Measurements from ENCODE around the gene AMHR2. TPM values are rescaled to one million over a fixed set of nuclear protein-coding genes. Genes with fewer than 3 reads are reported as not detected.
"Not testable (repeated sequence)": the region's sequence is repeated elsewhere in the genome, so short reads cannot be mapped to it uniquely, and the experiment has no call there.

Gene AMHR2
- 0.52 and 1.6 TPM in 2 replicates for total RNA-seq (2014; rRNA removed; shearing (Covaris generic))

- no peaks in the 10 kb centered on the region for H3K36me3 ChIP-seq (replicated peaks; ENCODE audit: control insufficient read depth, insufficient read depth, low read length)
- peak; percentile 54 for DNase-seq
- H3K27me3 ChIP-seq (ENCODE audit: control insufficient read depth, insufficient read depth, low read length): no peaks in the 10 kb centered on the region
- H3K4me3 ChIP-seq (ENCODE audit: insufficient read depth, low read depth, low read length): no peak within 1 kb of the TSS
Measured at GRCh38 chr12:53423597-53423996, at the start of gene AMHR2. TSS of gene AMHR2 (plus strand) at chr12:53423855. CDS start at chr12:53423935, 80 bp downstream.

- not testable (repeated sequence) for H3K27me3 ChIP-seq (ENCODE audit: control insufficient read depth, insufficient read depth, low read length); H3K4me3 ChIP-seq (ENCODE audit: insufficient read depth, low read depth, low read length); H3K36me3 ChIP-seq (replicated peaks; ENCODE audit: control insufficient read depth, insufficient read depth, low read length); DNase-seq
Measured at GRCh38 chr12:53374277-53374676, 49.4 kb upstream of the AMHR2 start.

- DNase-seq: no peak
- H3K36me3 ChIP-seq (replicated peaks; ENCODE audit: control insufficient read depth, insufficient read depth, low read length): peaks cover 2% of the 10 kb centered on the region; the same call in 1 of the 2 replicates
- no peak overlapping the region for H3K4me3 ChIP-seq (ENCODE audit: insufficient read depth, low read depth, low read length)
- H3K27me3 ChIP-seq (ENCODE audit: control insufficient read depth, insufficient read depth, low read length): no peaks in the 10 kb centered on the region
Measured at GRCh38 chr12:53376747-53377146, 46.9 kb upstream of the AMHR2 start.

DNA sequence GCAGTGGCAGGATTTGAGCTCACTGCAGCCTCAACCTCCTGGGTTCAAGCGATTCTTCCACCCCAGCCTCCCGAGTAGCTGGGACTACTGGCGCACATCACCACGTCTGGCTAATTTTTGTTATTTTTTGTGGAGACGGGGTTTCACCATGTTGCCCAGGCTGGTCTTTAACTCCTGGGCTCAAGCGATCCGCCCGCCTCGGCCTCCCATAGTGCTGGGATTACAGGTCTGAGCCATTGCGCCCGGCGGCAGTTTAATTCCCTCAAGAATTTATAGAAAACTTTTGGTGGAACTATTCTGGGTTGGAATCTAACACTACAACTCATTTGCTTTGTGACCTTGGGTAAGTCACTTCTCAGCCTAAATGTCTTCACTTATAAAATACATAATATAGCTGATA lies 45.4 kb upstream of the AMHR2 start:
- Histone ChIP-seq H3K36me3 (replicated peaks; ENCODE audit: control insufficient read depth, insufficient read depth, low read length) (peaks cover 14% of the 10 kb centered on the region), H3K4me3 (ENCODE audit: insufficient read depth, low read depth, low read length) (no peak overlapping the region), H3K27me3 (ENCODE audit: control insufficient read depth, insufficient read depth, low read length) (no peaks in the 10 kb centered on the region)
- DNase-seq: no peak

GRCh38 chr12:53378724-53379388 lies 44.8 kb upstream of the AMHR2 start:
- H3K4me3 ChIP-seq (ENCODE audit: insufficient read depth, low read depth, low read length): peak overlapping the region; percentile 70
- H3K36me3 ChIP-seq (replicated peaks; ENCODE audit: control insufficient read depth, insufficient read depth, low read length): peaks cover 19% of the 10 kb centered on the region
- no peaks in the 10 kb centered on the region for H3K27me3 ChIP-seq (ENCODE audit: control insufficient read depth, insufficient read depth, low read length)
- DNase-seq: no peak

GRCh38 chr12:53379389-53380103 lies 44.1 kb upstream of the AMHR2 start:
- H3K36me3 ChIP-seq (replicated peaks; ENCODE audit: control insufficient read depth, insufficient read depth, low read length): peaks cover 20% of the 10 kb centered on the region
- peak; percentile 95 for DNase-seq
- H3K4me3 ChIP-seq (ENCODE audit: insufficient read depth, low read depth, low read length): peak overlapping the region; percentile 70
- no peaks in the 10 kb centered on the region for H3K27me3 ChIP-seq (ENCODE audit: control insufficient read depth, insufficient read depth, low read length)

DNA sequence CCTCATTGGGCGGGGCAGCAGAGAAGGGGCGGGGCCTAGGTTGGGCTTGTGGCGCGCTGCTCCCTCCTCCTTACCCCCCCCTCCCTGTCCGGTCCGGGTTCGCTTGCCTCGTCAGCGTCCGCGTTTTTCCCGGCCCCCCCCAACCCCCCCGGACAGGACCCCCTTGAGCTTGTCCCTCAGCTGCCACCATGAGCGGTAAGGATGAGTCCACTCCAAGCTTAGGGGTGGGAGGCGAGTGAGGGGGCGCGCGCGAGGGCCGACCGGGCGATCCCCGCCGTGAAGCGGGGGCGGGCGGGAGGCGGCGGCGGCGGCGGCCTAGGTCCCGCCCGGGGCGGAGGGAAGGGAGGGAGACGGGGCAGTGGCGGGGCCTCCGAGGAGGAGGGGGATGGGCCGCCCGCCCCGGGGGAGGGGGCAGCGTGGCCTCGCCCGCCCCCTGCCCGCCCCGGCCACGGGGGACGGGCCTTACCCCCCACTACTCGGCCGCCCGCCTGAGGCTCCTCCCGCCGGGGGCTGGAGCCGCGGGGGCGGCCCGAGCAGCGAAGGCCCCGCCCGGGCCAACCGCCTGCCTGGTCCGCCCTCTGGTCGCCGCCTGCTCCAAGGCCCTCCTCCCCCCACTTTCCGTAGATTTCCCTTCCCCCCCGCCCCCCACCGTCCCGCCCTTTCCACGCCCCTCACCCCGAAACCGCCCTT lies 43.4 kb upstream of the AMHR2 start, which contains the start of gene SP1:
TSS of gene SP1 (plus strand) at position 73 of the 690 bp plus-strand sequence. CDS start at position 189, 116 bp downstream.
- peak within 1 kb of the TSS; percentile 70 for H3K4me3 ChIP-seq (ENCODE audit: insufficient read depth, low read depth, low read length)
- peak; percentile 96 for DNase-seq
- H3K27me3 ChIP-seq (ENCODE audit: control insufficient read depth, insufficient read depth, low read length): no peaks in the 10 kb centered on the region

GRCh38 chr12:53380794-53381730 lies 42.6 kb upstream of the AMHR2 start:
- Histone ChIP-seq H3K4me3 (ENCODE audit: insufficient read depth, low read depth, low read length) (peak overlapping the region; percentile 44), H3K27me3 (ENCODE audit: control insufficient read depth, insufficient read depth, low read length) (no peaks in the 10 kb centered on the region), H3K36me3 (replicated peaks; ENCODE audit: control insufficient read depth, insufficient read depth, low read length) (peaks cover 21% of the 10 kb centered on the region)
- no peak for DNase-seq

More for the DNA sequence above, 43.4 kb upstream of the AMHR2 start, which contains the start of gene SP1:
- H3K36me3 ChIP-seq (replicated peaks; ENCODE audit: control insufficient read depth, insufficient read depth, low read length): peaks cover 21% of the 10 kb centered on the region

GRCh38 chr12:53381731-53382630 lies 41.7 kb upstream of the AMHR2 start:
- H3K4me3 ChIP-seq (ENCODE audit: insufficient read depth, low read depth, low read length): no peak overlapping the region

DNA sequence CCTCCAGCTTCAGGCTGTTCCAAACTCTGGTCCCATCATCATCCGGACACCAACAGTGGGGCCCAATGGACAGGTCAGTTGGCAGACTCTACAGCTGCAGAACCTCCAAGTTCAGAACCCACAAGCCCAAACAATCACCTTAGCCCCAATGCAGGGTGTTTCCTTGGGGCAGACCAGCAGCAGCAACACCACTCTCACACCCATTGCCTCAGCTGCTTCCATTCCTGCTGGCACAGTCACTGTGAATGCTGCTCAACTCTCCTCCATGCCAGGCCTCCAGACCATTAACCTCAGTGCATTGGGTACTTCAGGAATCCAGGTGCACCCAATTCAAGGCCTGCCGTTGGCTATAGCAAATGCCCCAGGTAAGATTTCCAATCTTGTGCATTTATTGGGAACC lies 40.4 kb upstream of the AMHR2 start:
- DNase-seq: no peak
- Histone ChIP-seq H3K36me3 (replicated peaks; ENCODE audit: control insufficient read depth, insufficient read depth, low read length) (peaks cover 21% of the 10 kb centered on the region), H3K4me3 (ENCODE audit: insufficient read depth, low read depth, low read length) (no peak overlapping the region), H3K27me3 (ENCODE audit: control insufficient read depth, insufficient read depth, low read length) (no peaks in the 10 kb centered on the region)

More at GRCh38 chr12:53381731-53382630, 41.7 kb upstream of the AMHR2 start:
- Histone ChIP-seq H3K36me3 (replicated peaks; ENCODE audit: control insufficient read depth, insufficient read depth, low read length) (peaks cover 21% of the 10 kb centered on the region), H3K27me3 (ENCODE audit: control insufficient read depth, insufficient read depth, low read length) (no peaks in the 10 kb centered on the region)
- peak; percentile 56 for DNase-seq

DNA sequence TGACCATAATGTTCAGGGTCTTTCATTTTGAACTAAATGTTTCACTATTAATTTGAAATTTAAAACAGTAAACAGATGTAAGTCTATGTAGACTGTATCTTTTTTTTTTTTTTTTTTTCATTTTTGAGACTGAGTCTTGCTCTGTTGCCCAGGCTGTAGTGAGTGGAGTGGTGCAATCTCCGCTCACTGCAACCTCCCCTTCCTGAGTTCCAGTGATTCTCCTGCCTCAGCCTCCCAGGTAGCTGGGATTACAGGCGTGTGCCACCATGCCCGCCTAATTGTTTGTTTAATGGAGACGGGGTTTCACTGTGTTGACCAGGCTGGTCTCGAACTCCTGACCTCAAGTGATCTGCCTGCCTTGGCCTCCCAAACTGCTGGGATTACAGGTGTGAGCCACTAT lies 37.3 kb upstream of the AMHR2 start:
- H3K4me3 ChIP-seq (ENCODE audit: insufficient read depth, low read depth, low read length); H3K27me3 ChIP-seq (ENCODE audit: control insufficient read depth, insufficient read depth, low read length); DNase-seq: not testable (repeated sequence)
- H3K36me3 ChIP-seq (replicated peaks; ENCODE audit: control insufficient read depth, insufficient read depth, low read length): peaks cover 21% of the 10 kb centered on the region

DNA sequence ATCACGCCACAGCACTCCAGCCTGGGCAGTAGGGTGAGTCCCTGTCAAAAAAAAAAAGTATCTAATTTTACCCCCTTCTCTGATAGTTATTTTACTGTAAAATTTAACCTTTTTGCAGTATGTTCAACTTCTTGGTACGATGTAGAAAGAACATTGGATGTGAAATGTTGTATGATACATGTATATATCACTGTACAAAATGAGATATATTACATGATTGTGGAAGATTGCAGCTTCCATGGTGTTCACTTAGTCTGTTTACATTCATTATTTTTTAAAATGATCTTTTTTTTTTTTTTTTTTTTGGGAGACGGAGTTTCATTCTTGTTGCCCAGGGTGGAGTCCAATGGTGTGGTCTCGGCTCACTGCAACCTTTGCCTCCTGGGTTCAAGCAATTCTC lies 34.7 kb upstream of the AMHR2 start:
- H3K4me3 ChIP-seq (ENCODE audit: insufficient read depth, low read depth, low read length): no peak overlapping the region
- no peaks in the 10 kb centered on the region for H3K27me3 ChIP-seq (ENCODE audit: control insufficient read depth, insufficient read depth, low read length)
- peaks cover 1% of the 10 kb centered on the region for H3K36me3 ChIP-seq (replicated peaks; ENCODE audit: control insufficient read depth, insufficient read depth, low read length)
- DNase-seq: no peak

GRCh38 chr12:53389702-53390101 lies 34.0 kb upstream of the AMHR2 start:
- no peak for DNase-seq
- H3K27me3 ChIP-seq (ENCODE audit: control insufficient read depth, insufficient read depth, low read length): no peaks in the 10 kb centered on the region
- H3K36me3 ChIP-seq (replicated peaks; ENCODE audit: control insufficient read depth, insufficient read depth, low read length): no peaks in the 10 kb centered on the region
- no peak overlapping the region for H3K4me3 ChIP-seq (ENCODE audit: insufficient read depth, low read depth, low read length)

All from H7 (cell line).